Esophagus muscularis mucosa (tissue), 2 donors: ENCODE results near the gene GNPNAT1.

Source experiments
- POLR2A ChIP-seq: fragments of 450-650 bp; IDR thresholded peaks from one replicate; pipeline ENCODE4 v1.6.1; 2017; ENCODE audit warnings: antibody characterized with exemption, moderate library complexity, mild to moderate bottlenecking, low read depth
- POLR2AphosphoS5 ChIP-seq, 2 donors: sonication (generic); formaldehyde crosslinking; IDR thresholded peaks; one replicate each; pipeline ENCODE4 v1.6.1; 2017; ENCODE audit warnings: antibody characterized with exemption in 2 of 2

DNA sequence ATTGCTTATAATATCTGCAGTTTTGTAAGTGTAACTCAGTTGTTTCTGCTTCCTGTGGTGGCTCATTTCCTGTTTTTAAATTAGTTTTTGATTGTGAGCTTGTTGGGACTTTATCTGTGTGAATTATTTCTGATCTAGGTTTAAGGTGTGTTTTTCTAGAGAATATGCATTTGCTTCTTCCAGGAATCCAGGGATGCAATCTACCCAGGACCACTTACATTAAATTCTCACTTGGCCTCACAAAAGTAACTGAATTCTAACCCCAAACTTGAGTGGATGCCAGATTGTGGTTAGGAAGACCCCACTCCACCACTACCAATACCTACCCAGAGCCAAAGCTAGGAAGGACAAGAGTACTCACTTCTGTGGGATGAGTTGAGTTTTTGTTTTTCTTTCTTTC, 49.5 kb downstream of the GNPNAT1 start:
- TF ChIP-seq POLR2A (no peak), POLR2AphosphoS5 (IDR thresholded peaks at IDR 0.05) (no peak)
